Choroid plexus epithelial cell (primary cell): ENCODE data around the gene TGDS.

Experiments
- DNase-seq: peaks from one replicate; pipeline ENCODE4 v3.0.0-alpha.2; 2010; ENCODE audit warnings: low read depth
- H3K4me3 ChIP-seq: 2 replicates; pipeline ENCODE4 v1.5.1; 2011; ENCODE audit warnings: low read depth, mild to moderate bottlenecking, control low read depth, low read length, moderate library complexity
- CTCF ChIP-seq: conservative IDR thresholded peaks from 2 replicates; pipeline ENCODE4 v1.5.1; 2011; ENCODE audit warnings: low read depth, mild to moderate bottlenecking, control low read depth, inconsistent platforms, low read length, moderate library complexity

TGDS gene

GRCh38 chr13:94548382-94548781 lies 47.6 kb downstream of the TGDS start:
- peak; percentile 3 for DNase-seq
- H3K4me3 ChIP-seq, result peak overlapping the region; percentile 78
- no peak for TF ChIP-seq CTCF

- no peak overlapping the region for H3K4me3 ChIP-seq
- TF ChIP-seq CTCF, result no peak
- DNase-seq, result no peak
Observed at GRCh38 chr13:94546061-94546839, 49.7 kb downstream of the TGDS start.

GRCh38 chr13:94544922-94545321 lies 51.0 kb downstream of the TGDS start:
- DNase-seq, result no peak
- no peak overlapping the region for H3K4me3 ChIP-seq
- TF ChIP-seq CTCF, result no peak

GRCh38 chr13:94542917-94543316 lies 53.0 kb downstream of the TGDS start:
- H3K4me3 ChIP-seq, result no peak overlapping the region

GRCh38 chr13:94537740-94538630 lies 58.0 kb downstream of the TGDS start:
- H3K4me3 ChIP-seq, result no peak overlapping the region
- TF ChIP-seq CTCF, result no peak
- no peak for DNase-seq

More at GRCh38 chr13:94542917-94543316, 53.0 kb downstream of the TGDS start:
- DNase-seq, result no peak
- no peak for TF ChIP-seq CTCF

GRCh38 chr13:94535775-94536174 lies 60.2 kb downstream of the TGDS start:
- TF ChIP-seq CTCF, result no peak
- DNase-seq, result no peak
- H3K4me3 ChIP-seq, result no peak overlapping the region
